Measurements from ENCODE around the gene DCTPP1.

Gene DCTPP1

DNA sequence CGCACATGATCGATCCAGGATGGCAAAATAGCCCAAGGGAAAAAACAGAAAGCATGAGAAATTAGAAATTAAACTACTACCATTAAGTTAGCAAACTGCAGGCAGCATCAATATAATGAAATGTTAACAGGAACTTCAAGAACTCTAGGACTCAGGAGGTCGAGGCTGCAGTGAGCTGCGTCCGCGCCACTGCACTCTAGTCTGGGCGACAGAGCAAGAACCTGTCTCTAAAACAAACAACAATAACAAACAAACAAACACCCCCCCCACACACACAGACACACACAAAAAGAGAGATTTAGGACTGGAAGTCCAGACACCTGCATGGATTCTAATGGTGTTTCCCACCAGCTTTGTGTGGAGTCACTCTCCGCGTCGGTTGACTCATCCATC, 16.4 kb upstream of the DCTPP1 start:
- Histone ChIP-seq H3K23ac (ENCODE audit: low read depth, low read length, poor library complexity) (no peak overlapping the region), H3K79me1 (ENCODE audit: low read depth, low read length) (peaks cover 4% of the 10 kb centered on the region), H4K91ac (ENCODE audit: low read depth, low read length, poor library complexity) (no peak overlapping the region), H2AK5ac (ENCODE audit: low read depth, low read length) (no peak overlapping the region), H2BK5ac (ENCODE audit: low read length) (no peak overlapping the region), H3K9ac (ENCODE audit: low read depth, low read length, poor library complexity) (no peak overlapping the region), H3K27me3 (ENCODE audit: control insufficient read depth in 3 of 3, insufficient read depth in 3 of 3, low read depth in 1 of 3, low read length in 3 of 3) (no peaks in the 10 kb centered on the region), H3K4me3 (ENCODE audit: low read length in 2 of 2) (peak overlapping the region in 1 of 2 donors; percentile 65), H3K27ac (replicated peaks; ENCODE audit: low read length) (no peak overlapping the region), H3K18ac (ENCODE audit: low read length) (no peak overlapping the region), H2BK15ac (ENCODE audit: low read length) (no peak overlapping the region), H3K9me3 (replicated peaks in 1 of 2; ENCODE audit: control insufficient read depth in 2 of 2, insufficient read depth in 1 of 2, low read depth in 1 of 2, low read length in 2 of 2) (peaks cover 4 to 19% of the 10 kb centered on the region in 2 donors), H3K4ac (ENCODE audit: low read length) (no peak overlapping the region), H3K14ac (ENCODE audit: low read length) (no peak overlapping the region), H2BK120ac (ENCODE audit: low read depth, low read length) (no peak overlapping the region), H3K4me2 (ENCODE audit: insufficient read depth, low read length, poor library complexity, severe bottlenecking) (peak overlapping the region; percentile 82), H2BK12ac (ENCODE audit: low read length) (no peak overlapping the region), H3K36me3 (replicated peaks in 1 of 2; ENCODE audit: control insufficient read depth in 2 of 2, insufficient read depth in 2 of 2, low read length in 2 of 2) (peaks cover 6 to 20% of the 10 kb centered on the region in 2 donors), H3K4me1 (ENCODE audit: control insufficient read depth in 2 of 2, insufficient read depth in 1 of 2, low read depth in 1 of 2, low read length in 2 of 2) (peaks cover 7 to 8% of the 10 kb centered on the region in 2 donors), H4K8ac (ENCODE audit: low read depth, low read length) (no peak overlapping the region), H2AFZ (ENCODE audit: low read length) (peak overlapping the region; percentile 91)
- DNase-seq (ENCODE audit: low spot score) = no peak
- no CpG with 5 or more reads among the region's 10 CpGs for WGBS, 2 donors (ENCODE audit: extremely low coverage in 2 of 2, insufficient read length in 2 of 2, insufficient replicate concordance in 1 of 2)

DNA sequence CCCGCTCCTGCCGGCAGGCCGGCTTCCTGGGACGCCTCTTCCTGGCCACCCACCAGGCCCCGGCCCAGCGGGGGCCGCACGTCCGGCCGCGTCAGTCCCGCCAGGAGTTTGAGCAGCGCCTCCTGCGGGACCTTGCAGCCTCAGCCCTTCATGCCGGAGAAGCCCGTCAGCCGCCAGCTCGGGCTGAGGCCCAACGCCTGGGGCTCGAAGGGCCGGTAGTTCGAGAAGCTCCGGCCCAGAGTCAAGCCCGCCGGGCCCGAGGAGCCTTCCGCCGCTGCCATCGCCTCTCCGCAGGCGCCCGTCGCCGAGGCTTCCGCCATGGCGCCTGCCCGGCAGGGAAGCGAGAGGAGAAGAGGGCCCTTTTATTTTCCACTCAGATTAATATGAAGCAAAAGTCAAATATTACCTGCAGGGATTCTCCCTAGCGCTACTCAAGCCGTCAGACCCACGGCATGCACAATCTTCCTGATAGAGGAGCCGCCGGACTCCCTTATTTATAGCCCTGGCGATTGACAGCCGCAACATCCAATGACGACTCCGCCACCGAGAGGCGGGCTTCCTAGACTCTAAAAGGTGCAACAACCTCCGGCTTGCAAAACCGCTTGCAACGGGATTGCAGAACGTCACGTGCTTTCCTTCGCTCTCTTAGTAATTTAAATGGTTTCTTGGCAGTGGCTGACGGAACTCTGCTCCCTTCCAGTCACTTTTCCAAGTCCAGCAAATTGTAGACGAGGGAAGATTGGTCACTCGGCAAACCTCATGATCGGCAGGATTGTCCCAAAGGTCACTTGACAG, 15.8 kb upstream of the DCTPP1 start, which contains the start of gene SEPHS2:
Gene SEPHS2, minus strand, starts transcription at position 467 of the 795 bp plus-strand sequence. Its CDS starts 147 bp downstream, at position 320.
- no peak within 1 kb of the TSS for H4K91ac ChIP-seq (ENCODE audit: low read depth, low read length, poor library complexity)
- peak within 1 kb of the TSS; percentile 46 for H3K23ac ChIP-seq (ENCODE audit: low read depth, low read length, poor library complexity)
- H2BK12ac ChIP-seq (ENCODE audit: low read length) = no peak within 1 kb of the TSS
- H3K9me3 ChIP-seq (replicated peaks in 1 of 2; ENCODE audit: control insufficient read depth in 2 of 2, insufficient read depth in 1 of 2, low read depth in 1 of 2, low read length in 2 of 2) = peaks cover 4 to 19% of the 10 kb centered on the region in 2 donors
- no peak within 1 kb of the TSS for H2BK15ac ChIP-seq (ENCODE audit: low read length)
- H3K9ac ChIP-seq (ENCODE audit: low read depth, low read length, poor library complexity) = peak within 1 kb of the TSS; percentile 87
- H3K36me3 ChIP-seq (replicated peaks in 1 of 2; ENCODE audit: control insufficient read depth in 2 of 2, insufficient read depth in 2 of 2, low read length in 2 of 2) = peaks cover 6 to 20% of the 10 kb centered on the region in 2 donors
- no peak within 1 kb of the TSS for H3K14ac ChIP-seq (ENCODE audit: low read length)
- no peak within 1 kb of the TSS for H3K4ac ChIP-seq (ENCODE audit: low read length)
- H3K4me1 ChIP-seq (ENCODE audit: control insufficient read depth in 2 of 2, insufficient read depth in 1 of 2, low read depth in 1 of 2, low read length in 2 of 2) = peaks cover 7 to 8% of the 10 kb centered on the region in 2 donors
- no peaks in the 10 kb centered on the region for H3K27me3 ChIP-seq (ENCODE audit: control insufficient read depth in 3 of 3, insufficient read depth in 3 of 3, low read depth in 1 of 3, low read length in 3 of 3)
- peak within 1 kb of the TSS; percentile 22 for H2BK5ac ChIP-seq (ENCODE audit: low read length)
- no peak within 1 kb of the TSS for H2BK120ac ChIP-seq (ENCODE audit: low read depth, low read length)
- peak within 1 kb of the TSS; percentile 65 to 89 for H3K4me3 ChIP-seq (ENCODE audit: low read length in 2 of 2)
- H2AK5ac ChIP-seq (ENCODE audit: low read depth, low read length) = no peak within 1 kb of the TSS
- peaks cover 4% of the 10 kb centered on the region for H3K79me1 ChIP-seq (ENCODE audit: low read depth, low read length)
- H3K4me2 ChIP-seq (ENCODE audit: insufficient read depth, low read length, poor library complexity, severe bottlenecking) = peak within 1 kb of the TSS; percentile 82
- no peak within 1 kb of the TSS for H4K8ac ChIP-seq (ENCODE audit: low read depth, low read length)
- peak within 1 kb of the TSS; percentile 65 for H3K27ac ChIP-seq (replicated peaks; ENCODE audit: low read length)
- no CpG with 5 or more reads among the region's 59 CpGs for WGBS, 2 donors (ENCODE audit: extremely low coverage in 2 of 2, insufficient read length in 2 of 2, insufficient replicate concordance in 1 of 2)
- DNase-seq (ENCODE audit: low spot score) = peak; percentile 91
- H3K18ac ChIP-seq (ENCODE audit: low read length) = peak within 1 kb of the TSS; percentile 96
- peak within 1 kb of the TSS; percentile 91 for H2AFZ ChIP-seq (ENCODE audit: low read length)

DNA sequence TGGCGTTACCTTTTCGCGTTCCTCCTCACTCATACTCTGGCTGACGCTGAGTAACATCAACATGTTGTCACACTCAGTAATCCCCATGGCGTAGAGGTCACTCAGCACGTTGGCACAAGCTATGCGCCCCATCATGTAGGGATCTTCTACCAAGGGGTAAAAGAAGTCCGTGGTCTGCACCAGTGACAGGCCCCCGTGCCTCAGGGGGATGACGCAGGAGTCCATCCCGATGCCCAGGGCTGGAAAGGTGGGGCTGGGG, 15.2 kb upstream of the DCTPP1 start:
- no CpG with 5 or more reads among the region's 11 CpGs for WGBS, 2 donors (ENCODE audit: extremely low coverage in 2 of 2, insufficient read length in 2 of 2, insufficient replicate concordance in 1 of 2)
- no peak overlapping the region for H4K8ac ChIP-seq (ENCODE audit: low read depth, low read length)
- H3K27ac ChIP-seq (replicated peaks; ENCODE audit: low read length) = no peak overlapping the region
- H3K14ac ChIP-seq (ENCODE audit: low read length) = no peak overlapping the region
- H2BK5ac ChIP-seq (ENCODE audit: low read length) = no peak overlapping the region
- no peak overlapping the region for H3K4ac ChIP-seq (ENCODE audit: low read length)
- H2BK120ac ChIP-seq (ENCODE audit: low read depth, low read length) = no peak overlapping the region
- DNase-seq (ENCODE audit: low spot score) = no peak
- H3K79me1 ChIP-seq (ENCODE audit: low read depth, low read length) = peaks cover 4% of the 10 kb centered on the region
- H2AK5ac ChIP-seq (ENCODE audit: low read depth, low read length) = no peak overlapping the region
- peak overlapping the region; percentile 38 for H3K23ac ChIP-seq (ENCODE audit: low read depth, low read length, poor library complexity)
- peaks cover 4 to 19% of the 10 kb centered on the region in 2 donors for H3K9me3 ChIP-seq (replicated peaks in 1 of 2; ENCODE audit: control insufficient read depth in 2 of 2, insufficient read depth in 1 of 2, low read depth in 1 of 2, low read length in 2 of 2)
- no peak overlapping the region for H2BK15ac ChIP-seq (ENCODE audit: low read length)
- peak overlapping the region; percentile 91 for H2AFZ ChIP-seq (ENCODE audit: low read length)
- H3K4me3 ChIP-seq (ENCODE audit: low read length in 2 of 2) = peak overlapping the region; percentile 65 to 89
- no peak overlapping the region for H4K91ac ChIP-seq (ENCODE audit: low read depth, low read length, poor library complexity)
- no peak overlapping the region for H2BK12ac ChIP-seq (ENCODE audit: low read length)
- H3K18ac ChIP-seq (ENCODE audit: low read length) = peak overlapping the region; percentile 96
- peaks cover 7 to 8% of the 10 kb centered on the region in 2 donors for H3K4me1 ChIP-seq (ENCODE audit: control insufficient read depth in 2 of 2, insufficient read depth in 1 of 2, low read depth in 1 of 2, low read length in 2 of 2)
- peak overlapping the region; percentile 87 for H3K9ac ChIP-seq (ENCODE audit: low read depth, low read length, poor library complexity)
- no peaks in the 10 kb centered on the region for H3K27me3 ChIP-seq (ENCODE audit: control insufficient read depth in 3 of 3, insufficient read depth in 3 of 3, low read depth in 1 of 3, low read length in 3 of 3)
- peak overlapping the region; percentile 82 for H3K4me2 ChIP-seq (ENCODE audit: insufficient read depth, low read length, poor library complexity, severe bottlenecking)
- H3K36me3 ChIP-seq (replicated peaks in 1 of 2; ENCODE audit: control insufficient read depth in 2 of 2, insufficient read depth in 2 of 2, low read length in 2 of 2) = peaks cover 6 to 20% of the 10 kb centered on the region in 2 donors

DNA sequence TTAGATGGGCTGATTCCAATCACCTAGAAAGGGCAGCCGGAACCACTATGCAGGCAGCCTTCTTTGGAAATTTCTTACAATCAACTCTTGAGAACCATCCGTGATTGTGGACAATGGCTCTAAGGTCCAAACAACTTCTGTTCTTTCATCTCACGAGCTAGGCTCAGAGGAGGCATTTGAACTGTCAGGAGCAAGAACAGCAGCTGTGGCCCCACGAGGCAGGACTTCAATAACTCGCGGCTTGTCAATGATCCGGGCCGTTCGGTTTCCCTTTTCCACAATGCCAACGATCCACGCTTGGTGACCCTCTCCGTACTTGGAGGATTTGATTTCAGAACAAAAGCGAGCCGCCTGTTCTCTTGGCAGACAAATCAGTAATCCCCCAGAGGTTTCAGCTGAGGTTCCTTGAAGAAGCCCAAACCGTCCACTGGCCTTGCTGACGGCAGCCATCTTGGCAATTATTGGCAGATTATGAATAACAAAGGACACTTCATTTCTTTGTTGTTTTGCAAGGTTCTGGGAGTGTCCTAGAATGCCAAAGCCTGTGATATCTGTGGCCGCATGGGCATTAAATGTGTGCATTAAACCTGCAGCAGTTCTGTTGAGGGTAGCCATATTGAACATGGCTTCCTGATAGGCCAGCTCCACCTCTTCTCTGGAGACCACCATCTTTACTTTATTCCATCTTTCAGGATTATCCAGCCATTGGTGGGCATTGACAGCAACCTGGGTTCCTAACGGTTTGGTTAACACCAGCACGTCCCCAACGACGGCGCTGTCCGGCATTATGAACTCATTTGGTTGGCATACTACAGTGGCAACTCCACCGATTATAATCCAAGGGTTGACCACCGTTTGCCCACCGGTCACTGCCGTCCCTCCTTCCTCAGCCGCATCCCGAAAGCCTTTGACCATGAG, 14.7 kb upstream of the DCTPP1 start:
- Histone ChIP-seq H3K36me3 (replicated peaks in 1 of 2; ENCODE audit: control insufficient read depth in 2 of 2, insufficient read depth in 2 of 2, low read length in 2 of 2) (peaks cover 6 to 20% of the 10 kb centered on the region in 2 donors), H3K27me3 (ENCODE audit: control insufficient read depth in 3 of 3, insufficient read depth in 3 of 3, low read depth in 1 of 3, low read length in 3 of 3) (no peaks in the 10 kb centered on the region), H2BK15ac (ENCODE audit: low read length) (no peak overlapping the region), H3K27ac (replicated peaks; ENCODE audit: low read length) (no peak overlapping the region), H3K4ac (ENCODE audit: low read length) (no peak overlapping the region), H2BK120ac (ENCODE audit: low read depth, low read length) (no peak overlapping the region), H4K91ac (ENCODE audit: low read depth, low read length, poor library complexity) (no peak overlapping the region), H2AFZ (ENCODE audit: low read length) (peak overlapping the region; percentile 91), H3K4me1 (ENCODE audit: control insufficient read depth in 2 of 2, insufficient read depth in 1 of 2, low read depth in 1 of 2, low read length in 2 of 2) (peaks cover 7 to 8% of the 10 kb centered on the region in 2 donors), H3K9ac (ENCODE audit: low read depth, low read length, poor library complexity) (peak overlapping the region; percentile 87), H3K4me2 (ENCODE audit: insufficient read depth, low read length, poor library complexity, severe bottlenecking) (peak overlapping the region; percentile 82), H3K4me3 (ENCODE audit: low read length in 2 of 2) (peak overlapping the region; percentile 65 to 89), H3K23ac (ENCODE audit: low read depth, low read length, poor library complexity) (peak overlapping the region; percentile 38), H3K79me1 (ENCODE audit: low read depth, low read length) (peaks cover 4% of the 10 kb centered on the region), H3K18ac (ENCODE audit: low read length) (peak overlapping the region; percentile 96), H2BK12ac (ENCODE audit: low read length) (no peak overlapping the region), H4K8ac (ENCODE audit: low read depth, low read length) (no peak overlapping the region), H2AK5ac (ENCODE audit: low read depth, low read length) (no peak overlapping the region), H2BK5ac (ENCODE audit: low read length) (no peak overlapping the region), H3K9me3 (replicated peaks in 1 of 2; ENCODE audit: control insufficient read depth in 2 of 2, insufficient read depth in 1 of 2, low read depth in 1 of 2, low read length in 2 of 2) (peaks cover 4 to 19% of the 10 kb centered on the region in 2 donors), H3K14ac (ENCODE audit: low read length) (no peak overlapping the region)
- no CpG with 5 or more reads among the region's 29 CpGs for WGBS, 2 donors (ENCODE audit: extremely low coverage in 2 of 2, insufficient read length in 2 of 2, insufficient replicate concordance in 1 of 2)
- no peak for DNase-seq (ENCODE audit: low spot score)

Measured in neuronal stem cell (in vitro differentiated cells).